Measurements from ENCODE around the gene AIRE. TPM values are rescaled to one million over a fixed set of nuclear protein-coding genes. Genes with fewer than 3 reads are reported as not detected.
"Not testable (repeated sequence)": the region's sequence is repeated elsewhere in the genome, so short reads cannot be mapped to it uniquely, and the experiment has no call there.

The AIRE gene
- total RNA-seq, 1 donor from 2014 or later = not detected

DNA sequence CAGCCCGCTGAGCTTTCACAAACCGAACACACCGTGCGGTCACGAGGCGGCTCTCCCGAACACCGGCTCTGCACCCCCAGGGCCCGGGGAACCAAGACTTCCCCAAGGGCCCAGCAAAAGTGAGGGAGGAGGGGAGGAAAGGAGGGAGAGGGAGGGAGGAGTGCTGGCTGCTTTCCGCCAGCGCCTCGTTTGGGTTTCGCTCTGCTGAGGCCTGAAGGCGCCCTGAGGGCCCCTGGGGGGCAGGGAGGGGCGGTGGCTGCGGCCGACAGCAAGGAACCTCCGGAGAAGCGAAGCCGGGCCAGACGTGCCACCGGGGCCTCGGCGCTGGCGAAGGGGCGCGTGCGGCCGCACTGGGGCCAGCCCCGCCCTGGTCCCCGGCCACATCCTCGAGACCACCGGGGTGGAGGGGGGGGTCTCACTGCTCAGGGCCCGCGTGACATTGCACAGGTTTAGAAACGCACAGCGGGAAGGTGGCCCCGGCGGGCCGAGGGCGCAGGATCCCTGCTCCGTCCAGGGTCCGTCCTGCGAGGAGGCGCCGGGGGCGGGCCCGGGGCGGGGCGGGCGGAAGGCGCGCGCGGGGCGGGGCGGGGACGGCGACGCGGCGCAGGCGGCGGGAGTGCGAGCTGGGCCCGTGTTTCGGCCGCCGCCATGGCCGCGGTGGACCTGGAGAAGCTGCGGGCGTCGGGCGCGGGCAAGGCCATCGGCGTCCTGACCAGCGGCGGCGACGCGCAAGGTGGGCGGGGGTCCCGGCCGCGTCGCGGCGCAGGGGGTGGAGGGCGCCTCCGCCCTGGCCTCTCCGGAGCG is 14.0 kb downstream of the AIRE start, which contains the start of gene PFKL:
Gene PFKL, plus strand, starts transcription at position 596 of the 804 bp plus-strand sequence. Its CDS starts 53 bp downstream, at position 649.
- H3K9me3 Mint-ChIP-seq (ENCODE audit: unreplicated experiment) = no peaks in the 10 kb centered on the region
- H3K27ac Mint-ChIP-seq (ENCODE audit: unreplicated experiment) = peak within 1 kb of the TSS; percentile 59
- peak; percentile 73 for DNase-seq
- H3K4me3 Mint-ChIP-seq (ENCODE audit: unreplicated experiment) = peak within 1 kb of the TSS; percentile 81
- no peaks in the 10 kb centered on the region for H3K36me3 Mint-ChIP-seq (ENCODE audit: unreplicated experiment)
- H3K4me1 Mint-ChIP-seq (ENCODE audit: low read depth, unreplicated experiment) = peaks cover 3% of the 10 kb centered on the region
- TF ChIP-seq, protein P1, sequence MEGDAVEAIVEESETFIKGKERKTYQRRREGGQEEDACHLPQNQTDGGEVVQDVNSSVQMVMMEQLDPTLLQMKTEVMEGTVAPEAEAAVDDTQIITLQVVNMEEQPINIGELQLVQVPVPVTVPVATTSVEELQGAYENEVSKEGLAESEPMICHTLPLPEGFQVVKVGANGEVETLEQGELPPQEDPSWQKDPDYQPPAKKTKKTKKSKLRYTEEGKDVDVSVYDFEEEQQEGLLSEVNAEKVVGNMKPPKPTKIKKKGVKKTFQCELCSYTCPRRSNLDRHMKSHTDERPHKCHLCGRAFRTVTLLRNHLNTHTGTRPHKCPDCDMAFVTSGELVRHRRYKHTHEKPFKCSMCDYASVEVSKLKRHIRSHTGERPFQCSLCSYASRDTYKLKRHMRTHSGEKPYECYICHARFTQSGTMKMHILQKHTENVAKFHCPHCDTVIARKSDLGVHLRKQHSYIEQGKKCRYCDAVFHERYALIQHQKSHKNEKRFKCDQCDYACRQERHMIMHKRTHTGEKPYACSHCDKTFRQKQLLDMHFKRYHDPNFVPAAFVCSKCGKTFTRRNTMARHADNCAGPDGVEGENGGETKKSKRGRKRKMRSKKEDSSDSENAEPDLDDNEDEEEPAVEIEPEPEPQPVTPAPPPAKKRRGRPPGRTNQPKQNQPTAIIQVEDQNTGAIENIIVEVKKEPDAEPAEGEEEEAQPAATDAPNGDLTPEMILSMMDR (IDR thresholded peaks at IDR 0.05; ENCODE audit: partially characterized antibody, unreplicated experiment) = no peak
- H3K27me3 Mint-ChIP-seq (ENCODE audit: unreplicated experiment) = peaks cover 10% of the 10 kb centered on the region

DNA sequence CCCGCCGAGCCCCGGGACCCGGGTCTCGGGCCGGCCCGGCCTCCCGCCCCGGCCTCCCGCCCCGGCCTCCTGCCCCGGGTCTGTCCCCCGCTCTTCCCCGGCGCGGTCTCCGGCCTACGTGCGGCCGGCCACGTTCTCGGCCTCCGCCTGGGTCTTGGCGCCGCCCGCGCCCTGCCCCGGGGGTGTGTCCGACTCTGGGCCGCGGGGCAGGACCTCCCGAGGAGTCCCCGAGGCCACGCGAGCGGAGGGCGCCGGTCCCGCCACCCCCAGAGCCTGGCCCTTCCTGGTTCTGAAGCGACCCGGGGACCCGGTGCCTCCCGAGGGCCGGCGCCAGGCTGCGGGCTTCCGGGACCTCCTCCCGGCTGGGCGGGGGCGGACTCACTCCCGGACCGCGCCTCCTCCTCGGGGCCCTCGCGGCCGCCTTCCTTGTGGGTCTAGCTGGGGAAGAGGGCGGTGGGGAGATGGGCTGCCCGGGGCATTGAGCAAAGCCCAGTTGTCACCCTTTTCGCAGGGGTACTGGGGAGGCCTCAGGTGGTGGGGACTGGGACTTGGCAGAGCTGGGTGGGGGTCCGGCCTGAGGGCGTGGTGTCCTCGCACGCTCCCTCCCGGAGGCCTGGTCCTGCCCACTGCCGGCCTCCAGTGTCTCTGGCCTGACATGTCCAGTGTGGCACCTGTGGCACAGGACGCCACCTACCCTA is 14.7 kb downstream of the AIRE start:
- Mint-ChIP-seq H3K27ac (ENCODE audit: unreplicated experiment) (no peak overlapping the region), H3K4me3 (ENCODE audit: unreplicated experiment) (peak overlapping the region; percentile 64), H3K36me3 (ENCODE audit: unreplicated experiment) (no peaks in the 10 kb centered on the region), H3K27me3 (ENCODE audit: unreplicated experiment) (peaks cover 10% of the 10 kb centered on the region), H3K4me1 (ENCODE audit: low read depth, unreplicated experiment) (peaks cover 7% of the 10 kb centered on the region), H3K9me3 (ENCODE audit: unreplicated experiment) (no peaks in the 10 kb centered on the region)
- peak; percentile 44 for DNase-seq
- TF ChIP-seq, protein P1 (IDR thresholded peaks at IDR 0.05; ENCODE audit: partially characterized antibody, unreplicated experiment) = no peak

DNA sequence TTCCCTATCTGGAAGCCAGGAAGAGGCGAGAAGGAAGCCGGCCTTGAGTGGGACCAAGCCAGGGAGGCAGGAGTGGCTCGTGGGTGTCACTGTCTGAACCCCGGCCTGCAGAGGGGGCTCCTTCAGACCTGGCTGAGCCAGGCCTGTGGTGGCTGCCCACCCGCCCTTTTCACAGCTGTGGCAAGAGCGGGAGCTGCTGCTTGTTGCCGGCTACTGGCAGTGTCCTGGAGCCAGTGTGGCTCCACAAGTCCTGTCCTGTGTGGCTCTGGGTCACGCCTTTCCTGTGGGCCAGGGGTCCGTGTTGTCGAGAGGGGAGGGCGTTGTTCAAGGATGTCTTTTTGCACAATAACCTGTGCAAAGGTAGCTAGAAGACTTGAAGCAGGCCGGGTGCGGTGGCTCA is 15.5 kb downstream of the AIRE start:
- no peaks in the 10 kb centered on the region for H3K36me3 Mint-ChIP-seq (ENCODE audit: unreplicated experiment)
- H3K4me3 Mint-ChIP-seq (ENCODE audit: unreplicated experiment) = peak overlapping the region; percentile 64
- H3K27me3 Mint-ChIP-seq (ENCODE audit: unreplicated experiment) = peaks cover 10% of the 10 kb centered on the region
- no peaks in the 10 kb centered on the region for H3K9me3 Mint-ChIP-seq (ENCODE audit: unreplicated experiment)
- peaks cover 6% of the 10 kb centered on the region for H3K4me1 Mint-ChIP-seq (ENCODE audit: low read depth, unreplicated experiment)
- TF ChIP-seq, protein P1 (IDR thresholded peaks at IDR 0.05; ENCODE audit: partially characterized antibody, unreplicated experiment) = no peak
- no peak overlapping the region for H3K27ac Mint-ChIP-seq (ENCODE audit: unreplicated experiment)
- no peak for DNase-seq

DNA sequence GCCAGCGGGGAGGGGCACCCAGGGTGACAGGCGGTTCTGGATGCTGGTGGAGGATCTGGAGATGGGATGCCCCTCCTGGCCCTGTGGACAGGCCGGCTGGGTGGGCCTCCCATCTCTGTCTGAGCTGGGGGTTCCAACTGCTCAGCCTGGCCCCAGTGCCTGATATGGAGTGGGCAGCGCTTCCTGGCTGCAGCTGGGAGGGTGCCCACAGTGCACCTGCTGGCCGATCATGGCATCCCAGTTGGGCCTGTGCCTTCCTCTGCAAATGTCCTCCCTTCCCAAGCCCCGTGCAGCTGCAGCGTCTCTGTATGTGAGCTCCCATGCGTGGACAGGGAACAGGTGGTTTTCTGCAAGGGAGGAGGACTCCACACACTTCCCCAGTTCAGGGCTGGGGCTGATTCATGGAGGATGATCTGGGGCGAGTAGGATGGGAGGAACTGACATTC is 16.3 kb downstream of the AIRE start:
- DNase-seq = no peak

DNA sequence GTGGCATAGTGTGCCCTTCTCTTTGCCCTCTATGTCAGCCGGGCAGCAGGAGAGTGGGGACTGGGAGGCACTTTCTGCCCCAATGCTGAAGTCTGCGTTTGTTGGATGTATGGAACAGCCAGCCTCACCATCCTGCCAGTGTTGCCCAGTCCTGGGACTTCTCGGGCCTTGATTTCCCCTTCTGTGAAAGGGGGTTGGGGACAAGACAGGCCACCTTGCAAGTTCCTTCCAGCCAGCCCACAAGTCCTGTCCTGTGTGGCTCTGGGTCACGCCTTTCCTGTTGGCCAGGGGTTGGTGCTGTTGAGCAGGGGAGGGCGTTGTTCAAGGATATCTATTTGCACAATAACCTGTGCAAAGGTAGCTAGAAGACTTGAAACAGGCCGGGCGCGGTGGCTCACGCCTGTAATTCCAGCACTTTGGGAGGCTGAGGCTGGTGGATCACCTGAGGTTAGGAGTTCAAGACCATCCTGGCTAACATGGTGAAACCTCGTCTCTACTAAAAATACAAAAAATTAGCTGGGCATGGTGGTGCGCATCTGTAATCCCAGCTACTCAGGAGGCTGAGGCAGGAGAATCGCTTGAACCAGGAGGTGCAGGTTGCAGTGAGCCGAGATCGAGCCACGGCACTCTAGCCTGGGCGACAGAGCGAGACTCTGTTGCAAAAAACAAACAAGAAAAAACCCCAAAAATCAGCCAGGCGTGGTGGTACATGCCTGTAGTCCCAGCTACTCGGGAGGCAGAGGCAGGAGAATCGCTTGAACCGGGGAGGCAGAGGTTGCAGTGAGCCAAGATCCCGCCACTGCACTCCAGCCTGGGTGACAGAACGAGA is 17.1 kb downstream of the AIRE start:
- not testable (repeated sequence) for H3K36me3 Mint-ChIP-seq (ENCODE audit: unreplicated experiment); DNase-seq; H3K9me3 Mint-ChIP-seq (ENCODE audit: unreplicated experiment); H3K27ac Mint-ChIP-seq (ENCODE audit: unreplicated experiment); H3K4me3 Mint-ChIP-seq (ENCODE audit: unreplicated experiment)
- H3K27me3 Mint-ChIP-seq (ENCODE audit: unreplicated experiment) = peaks cover 15% of the 10 kb centered on the region
- H3K4me1 Mint-ChIP-seq (ENCODE audit: low read depth, unreplicated experiment) = peaks cover 10% of the 10 kb centered on the region

More for the DNA sequence above, 16.3 kb downstream of the AIRE start:
- Mint-ChIP-seq H3K4me3 (ENCODE audit: unreplicated experiment) (no peak overlapping the region), H3K27me3 (ENCODE audit: unreplicated experiment) (peaks cover 12% of the 10 kb centered on the region), H3K9me3 (ENCODE audit: unreplicated experiment) (no peaks in the 10 kb centered on the region), H3K36me3 (ENCODE audit: unreplicated experiment) (no peaks in the 10 kb centered on the region), H3K4me1 (ENCODE audit: low read depth, unreplicated experiment) (peaks cover 6% of the 10 kb centered on the region), H3K27ac (ENCODE audit: unreplicated experiment) (no peak overlapping the region)
- TF ChIP-seq, protein P1 (IDR thresholded peaks at IDR 0.05; ENCODE audit: partially characterized antibody, unreplicated experiment) = no peak

All from glutamatergic neuron (in vitro differentiated cells).